ENCODE measurements around the gene GBF1. TPM values are rescaled to one million over a fixed set of nuclear protein-coding genes. Genes with fewer than 3 reads are reported as not detected.

GBF1 gene
- total and polyA plus RNA-seq, 4 donors = 6.0 to 27.2 (median 15.2) TPM

- H3K4me3 ChIP-seq (ENCODE audit: low read depth in 1 of 3, low read length in 3 of 3) = no peak overlapping the region
- DNase-seq (ENCODE audit: low spot score) = no peak
- no peaks in the 10 kb centered on the region for H3K27me3 ChIP-seq (ENCODE audit: control insufficient read depth in 4 of 4, insufficient read depth in 4 of 4, low read length in 3 of 4)
- no peak overlapping the region for H3K9ac ChIP-seq (ENCODE audit: low read depth in 1 of 2, low read length in 2 of 2)
- TF ChIP-seq HNF4A (conservative IDR thresholded peaks at IDR 0.05) = no peak
- no peak for TF ChIP-seq YY1 (IDR thresholded peaks at IDR 0.05)
- TF ChIP-seq FOXA2 (IDR thresholded peaks at IDR 0.05) = no peak
- TF ChIP-seq RAD21 (IDR thresholded peaks at IDR 0.05) = no peak
- TF ChIP-seq GABPA (IDR thresholded peaks at IDR 0.05 in 1 of 2, conservative IDR thresholded peaks at IDR 0.05 in 1 of 2) = no peak
- TF ChIP-seq CTCF (IDR thresholded peaks at IDR 0.05; ENCODE audit: low read depth, low read length, missing input control) = no peak
- TF ChIP-seq ZBTB33 (IDR thresholded peaks at IDR 0.05) = no peak
- no peak for TF ChIP-seq ATF3 (IDR thresholded peaks at IDR 0.05)
- TF ChIP-seq, protein P1, sequence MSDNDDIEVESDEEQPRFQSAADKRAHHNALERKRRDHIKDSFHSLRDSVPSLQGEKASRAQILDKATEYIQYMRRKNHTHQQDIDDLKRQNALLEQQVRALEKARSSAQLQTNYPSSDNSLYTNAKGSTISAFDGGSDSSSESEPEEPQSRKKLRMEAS (IDR thresholded peaks at IDR 0.05) = no peak
- TF ChIP-seq SP1 (IDR thresholded peaks at IDR 0.05) = no peak
- TF ChIP-seq, protein P2, sequence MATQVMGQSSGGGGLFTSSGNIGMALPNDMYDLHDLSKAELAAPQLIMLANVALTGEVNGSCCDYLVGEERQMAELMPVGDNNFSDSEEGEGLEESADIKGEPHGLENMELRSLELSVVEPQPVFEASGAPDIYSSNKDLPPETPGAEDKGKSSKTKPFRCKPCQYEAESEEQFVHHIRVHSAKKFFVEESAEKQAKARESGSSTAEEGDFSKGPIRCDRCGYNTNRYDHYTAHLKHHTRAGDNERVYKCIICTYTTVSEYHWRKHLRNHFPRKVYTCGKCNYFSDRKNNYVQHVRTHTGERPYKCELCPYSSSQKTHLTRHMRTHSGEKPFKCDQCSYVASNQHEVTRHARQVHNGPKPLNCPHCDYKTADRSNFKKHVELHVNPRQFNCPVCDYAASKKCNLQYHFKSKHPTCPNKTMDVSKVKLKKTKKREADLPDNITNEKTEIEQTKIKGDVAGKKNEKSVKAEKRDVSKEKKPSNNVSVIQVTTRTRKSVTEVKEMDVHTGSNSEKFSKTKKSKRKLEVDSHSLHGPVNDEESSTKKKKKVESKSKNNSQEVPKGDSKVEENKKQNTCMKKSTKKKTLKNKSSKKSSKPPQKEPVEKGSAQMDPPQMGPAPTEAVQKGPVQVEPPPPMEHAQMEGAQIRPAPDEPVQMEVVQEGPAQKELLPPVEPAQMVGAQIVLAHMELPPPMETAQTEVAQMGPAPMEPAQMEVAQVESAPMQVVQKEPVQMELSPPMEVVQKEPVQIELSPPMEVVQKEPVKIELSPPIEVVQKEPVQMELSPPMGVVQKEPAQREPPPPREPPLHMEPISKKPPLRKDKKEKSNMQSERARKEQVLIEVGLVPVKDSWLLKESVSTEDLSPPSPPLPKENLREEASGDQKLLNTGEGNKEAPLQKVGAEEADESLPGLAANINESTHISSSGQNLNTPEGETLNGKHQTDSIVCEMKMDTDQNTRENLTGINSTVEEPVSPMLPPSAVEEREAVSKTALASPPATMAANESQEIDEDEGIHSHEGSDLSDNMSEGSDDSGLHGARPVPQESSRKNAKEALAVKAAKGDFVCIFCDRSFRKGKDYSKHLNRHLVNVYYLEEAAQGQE (IDR thresholded peaks at IDR 0.05) = no peak
- peaks cover 0 to 27% (median 3%) of the 10 kb centered on the region in 4 donors for H3K36me3 ChIP-seq (ENCODE audit: control insufficient read depth in 4 of 4, insufficient read depth in 3 of 4, low read depth in 1 of 4, low read length in 3 of 4)
- 94% methylated on average over 18 of the region's 18 CpGs for WGBS
- peaks cover 0 to 19% (median 7%) of the 10 kb centered on the region in 4 donors for H3K4me1 ChIP-seq (ENCODE audit: control insufficient read depth in 4 of 4, insufficient read depth in 4 of 4, low read length in 3 of 4)
- H3K9me3 ChIP-seq (ENCODE audit: control insufficient read depth in 4 of 4, low read length in 3 of 4) = no peaks in the 10 kb centered on the region
- H3K27ac ChIP-seq (ENCODE audit: low read depth in 1 of 2, low read length in 2 of 2) = no peak overlapping the region
Observed at GRCh38 chr10:102401735-102402511, 156.6 kb downstream of the GBF1 start.

- H3K27ac ChIP-seq (ENCODE audit: low read depth in 1 of 2, low read length in 2 of 2) = no peak overlapping the region
- DNase-seq (ENCODE audit: low spot score) = no peak
- WGBS = 95% methylated on average over 5 of the region's 5 CpGs
- TF ChIP-seq NR2F2 (IDR thresholded peaks at IDR 0.05) (no peak), ATF3 (IDR thresholded peaks at IDR 0.05) (no peak), FOXA1 (IDR thresholded peaks at IDR 0.05) (no peak), JUND (IDR thresholded peaks at IDR 0.05) (no peak), HNF4A (conservative IDR thresholded peaks at IDR 0.05) (no peak), GABPA (IDR thresholded peaks at IDR 0.05 in 1 of 2, conservative IDR thresholded peaks at IDR 0.05 in 1 of 2) (no peak), ZBTB33 (IDR thresholded peaks at IDR 0.05) (no peak), FOXA2 (IDR thresholded peaks at IDR 0.05) (no peak)
- TF ChIP-seq, protein P1 (IDR thresholded peaks at IDR 0.05) = no peak
- no peak overlapping the region for H3K9ac ChIP-seq (ENCODE audit: low read depth in 1 of 2, low read length in 2 of 2)
- H3K4me1 ChIP-seq (ENCODE audit: control insufficient read depth in 4 of 4, insufficient read depth in 4 of 4, low read length in 3 of 4) = peaks cover 0 to 16% (median 7%) of the 10 kb centered on the region in 4 donors
- peaks cover 0 to 25% (median 3%) of the 10 kb centered on the region in 4 donors for H3K36me3 ChIP-seq (ENCODE audit: control insufficient read depth in 4 of 4, insufficient read depth in 3 of 4, low read depth in 1 of 4, low read length in 3 of 4)
- no peaks in the 10 kb centered on the region for H3K9me3 ChIP-seq (ENCODE audit: control insufficient read depth in 4 of 4, low read length in 3 of 4)
- H3K4me3 ChIP-seq (ENCODE audit: low read depth in 1 of 3, low read length in 3 of 3) = no peak overlapping the region
- H3K27me3 ChIP-seq (ENCODE audit: control insufficient read depth in 4 of 4, insufficient read depth in 4 of 4, low read length in 3 of 4) = peaks cover 0 to 1% (median 0%) of the 10 kb centered on the region in 4 donors
Observed at GRCh38 chr10:102402512-102402896, 157.2 kb downstream of the GBF1 start.
